ENCODE measurements around the gene PLD5. TPM values are rescaled to one million over a fixed set of nuclear protein-coding genes. Genes with fewer than 3 reads are reported as not detected.

The PLD5 gene
- total RNA-seq, 4 donors from 2014 or later, result 0.28 to 0.79 (median 0.34) TPM

DNA sequence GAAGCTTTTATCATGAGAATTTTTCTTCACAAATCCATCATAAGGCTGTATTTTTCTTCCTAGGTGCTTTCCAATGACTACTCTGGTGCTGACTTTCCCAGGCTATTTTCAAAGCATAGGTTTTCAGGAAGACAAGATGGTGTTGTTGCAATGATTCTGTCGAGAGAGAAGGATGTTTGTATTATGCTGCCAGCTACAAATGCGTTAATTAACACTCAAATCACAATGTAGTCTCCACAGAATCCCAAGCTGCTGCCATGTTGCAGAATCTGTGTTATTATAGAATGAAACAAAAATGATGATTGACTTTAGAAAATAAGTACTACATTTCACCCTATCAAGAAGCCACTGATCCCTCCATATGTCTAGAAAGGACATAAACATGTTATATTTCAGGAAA, 346.1 kb downstream of the PLD5 start:
- no peak for DNase-seq (ENCODE audit: low spot score)
- TF ChIP-seq, protein P1, sequence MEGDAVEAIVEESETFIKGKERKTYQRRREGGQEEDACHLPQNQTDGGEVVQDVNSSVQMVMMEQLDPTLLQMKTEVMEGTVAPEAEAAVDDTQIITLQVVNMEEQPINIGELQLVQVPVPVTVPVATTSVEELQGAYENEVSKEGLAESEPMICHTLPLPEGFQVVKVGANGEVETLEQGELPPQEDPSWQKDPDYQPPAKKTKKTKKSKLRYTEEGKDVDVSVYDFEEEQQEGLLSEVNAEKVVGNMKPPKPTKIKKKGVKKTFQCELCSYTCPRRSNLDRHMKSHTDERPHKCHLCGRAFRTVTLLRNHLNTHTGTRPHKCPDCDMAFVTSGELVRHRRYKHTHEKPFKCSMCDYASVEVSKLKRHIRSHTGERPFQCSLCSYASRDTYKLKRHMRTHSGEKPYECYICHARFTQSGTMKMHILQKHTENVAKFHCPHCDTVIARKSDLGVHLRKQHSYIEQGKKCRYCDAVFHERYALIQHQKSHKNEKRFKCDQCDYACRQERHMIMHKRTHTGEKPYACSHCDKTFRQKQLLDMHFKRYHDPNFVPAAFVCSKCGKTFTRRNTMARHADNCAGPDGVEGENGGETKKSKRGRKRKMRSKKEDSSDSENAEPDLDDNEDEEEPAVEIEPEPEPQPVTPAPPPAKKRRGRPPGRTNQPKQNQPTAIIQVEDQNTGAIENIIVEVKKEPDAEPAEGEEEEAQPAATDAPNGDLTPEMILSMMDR (IDR thresholded peaks at IDR 0.05), result no peak
- ATAC-seq (ENCODE audit: low FRiP score), result no peak

DNA sequence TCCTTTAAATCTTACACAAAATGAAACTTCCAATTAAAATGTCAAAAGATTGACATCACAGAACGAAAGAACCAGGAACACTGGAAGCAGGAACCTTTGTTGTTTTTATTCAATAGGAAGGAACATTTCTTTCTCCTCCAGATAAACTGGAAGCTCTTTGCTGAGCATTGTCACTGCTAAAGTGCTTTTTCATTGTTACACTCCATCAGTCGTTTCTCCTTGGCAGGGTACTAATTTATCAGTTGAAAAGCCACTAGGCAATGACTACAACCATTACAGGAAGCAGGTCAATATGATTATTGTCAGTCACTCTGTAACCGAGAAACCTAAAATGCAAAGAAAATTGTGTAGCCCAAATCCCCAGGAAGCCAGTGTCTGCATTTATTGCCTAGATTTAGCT, 362.4 kb downstream of the PLD5 start:
- DNase-seq (ENCODE audit: low spot score) (no peak), ATAC-seq (ENCODE audit: low FRiP score) (no peak)
- TF ChIP-seq, protein P1 (IDR thresholded peaks at IDR 0.05), result no peak

DNA sequence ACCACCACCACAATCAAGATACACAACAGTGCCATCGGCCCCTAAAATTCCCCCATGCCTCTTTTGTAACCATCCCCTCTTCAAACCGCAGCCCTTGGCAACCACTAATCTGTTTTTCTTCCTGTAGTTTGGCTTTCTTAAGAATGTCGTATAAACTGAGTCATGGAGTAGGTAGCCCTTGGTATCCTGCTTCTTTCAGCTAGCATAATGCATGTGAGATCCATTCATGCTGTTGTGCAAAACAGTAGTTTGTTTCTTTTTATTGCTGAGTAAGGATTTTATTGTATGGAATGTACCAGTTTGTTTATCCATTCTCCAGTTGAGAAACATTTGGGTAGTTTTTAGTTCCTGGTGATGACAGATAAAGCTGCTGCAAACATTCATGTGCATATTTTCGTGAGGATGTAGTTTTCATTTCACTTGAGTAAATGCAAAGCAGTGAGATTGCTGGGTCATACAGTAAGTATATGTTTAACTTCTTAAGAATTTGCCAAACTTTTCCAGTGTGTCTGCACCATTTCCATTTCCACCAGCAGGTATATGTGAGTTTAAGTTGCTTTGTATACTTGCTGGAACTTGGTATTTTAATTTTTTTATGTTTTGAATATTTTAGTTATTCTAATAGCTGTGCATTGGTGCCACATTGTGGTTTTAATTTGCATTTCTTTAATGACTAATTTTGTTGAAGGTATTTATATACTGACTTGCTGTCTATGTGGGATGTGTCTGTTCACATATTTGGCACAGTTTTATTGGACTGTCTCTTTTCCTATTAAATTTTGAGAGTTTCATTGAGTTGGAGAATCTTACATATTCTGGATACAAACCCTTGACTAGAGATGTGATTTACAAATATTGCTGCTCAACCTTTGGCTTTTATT, 377.2 kb downstream of the PLD5 start:
- TF ChIP-seq, protein P1 (IDR thresholded peaks at IDR 0.05), result no peak
- ATAC-seq (ENCODE audit: low FRiP score), result no peak
- DNase-seq (ENCODE audit: low spot score), result no peak

DNA sequence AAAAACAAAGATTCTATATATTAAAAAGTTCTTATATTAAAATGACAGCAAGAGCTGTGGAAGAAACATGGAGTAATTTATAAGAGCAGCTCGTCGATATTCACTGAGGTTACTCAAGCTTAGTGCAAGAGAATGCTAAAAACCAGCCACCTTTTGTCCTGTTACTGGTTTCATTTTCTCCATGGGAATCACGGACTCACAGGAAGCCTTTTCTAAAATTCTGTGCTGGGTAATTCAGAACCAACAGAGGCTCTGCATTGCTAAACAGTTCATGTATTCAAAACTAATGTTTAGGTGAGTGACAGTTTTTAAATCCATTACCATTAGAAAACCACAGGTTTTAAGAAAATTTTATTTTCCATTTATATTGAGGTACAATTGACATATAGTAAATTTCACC, 377.8 kb downstream of the PLD5 start:
- no peak for ATAC-seq (ENCODE audit: low FRiP score)
- TF ChIP-seq, protein P1 (IDR thresholded peaks at IDR 0.05), result no peak
- no peak for DNase-seq (ENCODE audit: low spot score)

DNA sequence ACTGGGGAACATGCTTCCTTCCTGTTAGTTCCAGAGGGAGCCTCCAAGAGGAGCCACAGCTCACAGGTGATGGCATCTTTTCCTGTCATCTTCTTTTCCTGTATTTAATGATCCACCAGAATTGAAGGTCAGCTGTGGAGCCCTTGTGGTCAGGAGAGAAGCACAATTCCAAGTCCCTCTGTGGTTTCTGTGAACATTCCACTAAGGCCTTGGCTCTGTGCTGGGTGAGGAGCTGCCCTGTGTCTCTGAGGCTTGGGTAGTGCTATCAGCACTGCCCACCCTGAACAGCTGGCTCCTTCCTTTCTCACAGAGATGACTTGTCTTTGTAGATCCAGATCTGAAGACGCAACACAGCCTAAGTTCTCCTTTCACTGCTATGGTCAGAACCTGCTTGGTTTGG, 383.7 kb downstream of the PLD5 start:
- DNase-seq (ENCODE audit: low spot score) (no peak), ATAC-seq (ENCODE audit: low FRiP score) (no peak)
- TF ChIP-seq, protein P1 (IDR thresholded peaks at IDR 0.05), result no peak

DNA sequence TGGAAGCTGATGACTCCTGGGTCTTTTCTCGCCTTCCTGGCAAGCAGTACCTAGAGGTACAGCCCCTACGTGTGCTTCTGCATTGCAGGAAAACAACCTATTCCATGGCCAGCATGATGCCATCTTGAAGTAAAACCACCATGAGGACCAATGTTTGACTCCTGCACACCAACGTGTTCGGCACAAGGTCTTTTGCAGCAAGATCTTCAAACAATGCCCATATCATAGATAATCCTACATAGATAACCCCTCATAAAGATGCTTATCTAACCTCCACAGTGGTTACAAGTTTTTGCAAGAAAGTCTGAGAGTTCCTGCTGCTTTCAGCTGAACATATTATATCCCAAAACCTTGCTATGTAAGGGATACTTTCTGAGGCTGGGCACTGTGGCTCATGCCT, 384.5 kb downstream of the PLD5 start:
- no peak for DNase-seq (ENCODE audit: low spot score)
- no peak for ATAC-seq (ENCODE audit: low FRiP score)
- TF ChIP-seq, protein P1 (IDR thresholded peaks at IDR 0.05), result no peak

DNA sequence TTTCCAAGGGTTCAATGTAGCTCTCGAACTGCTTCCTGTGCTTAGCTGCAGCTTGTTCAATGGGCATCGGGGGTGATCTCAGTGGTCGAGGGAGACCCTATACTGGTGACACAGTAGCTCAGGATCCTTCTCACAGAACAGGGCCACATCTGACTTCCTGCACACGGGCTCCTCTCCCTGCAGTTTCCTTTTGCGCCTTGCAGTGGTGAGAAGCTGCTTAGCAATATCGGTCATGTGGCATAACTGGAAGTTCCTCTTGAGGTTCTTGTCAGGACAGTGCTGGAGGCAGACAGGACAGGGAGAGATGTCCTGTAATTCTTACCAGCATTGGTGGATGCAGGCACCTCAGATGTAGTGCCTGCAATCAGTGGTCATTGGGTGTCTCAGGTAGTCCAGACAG, 385.1 kb downstream of the PLD5 start:
- DNase-seq (ENCODE audit: low spot score), result no peak
- ATAC-seq (ENCODE audit: low FRiP score), result no peak

More for the DNA sequence above, 385.1 kb downstream of the PLD5 start:
- TF ChIP-seq, protein P1 (IDR thresholded peaks at IDR 0.05), result no peak

Data from omental fat pad (tissue), 4 donors.